ENCODE results near the gene CHSY1.

GRCh38 chr15:101175401-101175800 lies 76.4 kb downstream of the CHSY1 start:
- TF ChIP-seq, protein P1, sequence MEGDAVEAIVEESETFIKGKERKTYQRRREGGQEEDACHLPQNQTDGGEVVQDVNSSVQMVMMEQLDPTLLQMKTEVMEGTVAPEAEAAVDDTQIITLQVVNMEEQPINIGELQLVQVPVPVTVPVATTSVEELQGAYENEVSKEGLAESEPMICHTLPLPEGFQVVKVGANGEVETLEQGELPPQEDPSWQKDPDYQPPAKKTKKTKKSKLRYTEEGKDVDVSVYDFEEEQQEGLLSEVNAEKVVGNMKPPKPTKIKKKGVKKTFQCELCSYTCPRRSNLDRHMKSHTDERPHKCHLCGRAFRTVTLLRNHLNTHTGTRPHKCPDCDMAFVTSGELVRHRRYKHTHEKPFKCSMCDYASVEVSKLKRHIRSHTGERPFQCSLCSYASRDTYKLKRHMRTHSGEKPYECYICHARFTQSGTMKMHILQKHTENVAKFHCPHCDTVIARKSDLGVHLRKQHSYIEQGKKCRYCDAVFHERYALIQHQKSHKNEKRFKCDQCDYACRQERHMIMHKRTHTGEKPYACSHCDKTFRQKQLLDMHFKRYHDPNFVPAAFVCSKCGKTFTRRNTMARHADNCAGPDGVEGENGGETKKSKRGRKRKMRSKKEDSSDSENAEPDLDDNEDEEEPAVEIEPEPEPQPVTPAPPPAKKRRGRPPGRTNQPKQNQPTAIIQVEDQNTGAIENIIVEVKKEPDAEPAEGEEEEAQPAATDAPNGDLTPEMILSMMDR (IDR thresholded peaks at IDR 0.05): no peak
- no peak for TF ChIP-seq POLR2A (IDR thresholded peaks at IDR 0.05)

Measured in right lobe of liver (tissue), 4 donors.